ENCODE measurements around the gene GPR65. TPM values are rescaled to one million over a fixed set of nuclear protein-coding genes. Genes with fewer than 3 reads are reported as not detected.

The GPR65 gene
- total RNA-seq, 1 experiment from 2014 or later = not detected

GRCh38 chr14:88004506-88005036 is 364 bp upstream of the GPR65 start:
- H3K18ac ChIP-seq (ENCODE audit: insufficient read length, low read depth, low read length) = no peak overlapping the region
- no peak overlapping the region for H3K4me3 Mint-ChIP-seq
- H2AK5ac ChIP-seq (ENCODE audit: insufficient read length, low read length) = no peak overlapping the region
- H3K4ac ChIP-seq (ENCODE audit: low read depth, low read length) = no peak overlapping the region
- no peaks in the 10 kb centered on the region for H3K79me1 ChIP-seq (ENCODE audit: insufficient read depth, low read depth, low read length, poor library complexity, severe bottlenecking)
- no peaks in the 10 kb centered on the region for H3K9me3 ChIP-seq (ENCODE audit: control insufficient read depth, low read depth, low read length)
- H3K9ac ChIP-seq (ENCODE audit: extremely low read depth, insufficient read length, low read length) = no peak overlapping the region
- no peaks in the 10 kb centered on the region for H3K4me1 ChIP-seq (ENCODE audit: insufficient read depth, low read length)
- H3K23ac ChIP-seq (ENCODE audit: insufficient read length, low read depth, low read length) = no peak overlapping the region
- H3K56ac ChIP-seq (ENCODE audit: insufficient read length, low read depth, low read length) = no peak overlapping the region
- H4K5ac ChIP-seq (ENCODE audit: insufficient read length, low read depth, low read length) = no peak overlapping the region
- no peaks in the 10 kb centered on the region for H4K20me1 ChIP-seq (ENCODE audit: control insufficient read depth, insufficient read depth, insufficient read length)
- H3K27ac ChIP-seq (ENCODE audit: insufficient read length, low read depth, low read length) = no peak overlapping the region
- no peaks in the 10 kb centered on the region for H3K27me3 ChIP-seq (ENCODE audit: insufficient read depth, low read length)
- no peak overlapping the region for H2BK20ac ChIP-seq (ENCODE audit: low read depth, low read length, poor library complexity, severe bottlenecking)
- no peaks in the 10 kb centered on the region for H3K4me1 Mint-ChIP-seq
- no peak overlapping the region for H3K27ac Mint-ChIP-seq
- no peaks in the 10 kb centered on the region for H3K9me3 Mint-ChIP-seq
- no peak overlapping the region for H2AFZ ChIP-seq (ENCODE audit: low read length)
- no CpG with 5 or more reads among the region's 3 CpGs for WGBS (ENCODE audit: extremely low coverage, insufficient read length, low lambda C conversion rate)
- no peak overlapping the region for H4K91ac ChIP-seq (ENCODE audit: insufficient read length, low read depth, low read length)
- no peaks in the 10 kb centered on the region for H3K23me2 ChIP-seq (ENCODE audit: insufficient read length, low read depth, low read length, poor library complexity, severe bottlenecking)
- no peak overlapping the region for H2BK120ac ChIP-seq (ENCODE audit: low read depth, low read length, poor library complexity, severe bottlenecking)
- H2BK15ac ChIP-seq (ENCODE audit: low read depth, low read length) = no peak overlapping the region
- H3T11ph ChIP-seq (ENCODE audit: low read length) = no peak overlapping the region
- H2BK12ac ChIP-seq (ENCODE audit: insufficient read length, low read depth, low read length) = no peak overlapping the region
- no peak overlapping the region for H3K14ac ChIP-seq (ENCODE audit: insufficient read depth, low read length)
- H3K79me2 ChIP-seq (ENCODE audit: insufficient read depth, low read length) = no peaks in the 10 kb centered on the region
- H4K8ac ChIP-seq (replicated peaks; ENCODE audit: insufficient read length, low read depth, low read length) = no peak overlapping the region
- no peaks in the 10 kb centered on the region for H3K27me3 Mint-ChIP-seq (ENCODE audit: low read depth)
- H2BK5ac ChIP-seq (ENCODE audit: insufficient read length, low read length) = no peak overlapping the region
- H3K4me2 ChIP-seq (ENCODE audit: insufficient read depth, insufficient read length, low read length) = no peak overlapping the region
- no peaks in the 10 kb centered on the region for H3K36me3 Mint-ChIP-seq (ENCODE audit: insufficient read depth in 1 of 3, low read depth in 3 of 3)
- no peak for TF ChIP-seq CTCF (conservative IDR thresholded peaks at IDR 0.05)
- no peak for DNase-seq
